ENCODE measurements around the gene GOLIM4. TPM values are rescaled to one million over a fixed set of nuclear protein-coding genes. Genes with fewer than 3 reads are reported as not detected.

The GOLIM4 gene
- total and polyA plus RNA-seq, 2 of the 13 experiments (the other 11 are each of a cell fraction or from before 2014, with no cell fraction given), result 10.9 to 47.7 TPM

- TF ChIP-seq CSRNP1 (CRISPR knock-in tag; IDR thresholded peaks at IDR 0.05) (no peak), MYC (CRISPR knock-in tag; IDR thresholded peaks at IDR 0.05; ENCODE audit: borderline replicate concordance) (0 out of 2 replicates have a peak, but pooled peaks have one; percentile 1), SMAD1 (CRISPR knock-in tag; IDR thresholded peaks at IDR 0.05; ENCODE audit: borderline replicate concordance, low read depth) (no peak), ZNF468 (CRISPR knock-in tag; IDR thresholded peaks at IDR 0.05) (no peak), IRX3 (CRISPR knock-in tag; IDR thresholded peaks at IDR 0.05; ENCODE audit: borderline replicate concordance, low read depth) (no peak), SNAPC5 (CRISPR knock-in tag; IDR thresholded peaks at IDR 0.05; ENCODE audit: borderline replicate concordance) (no peak), CCAR2 (optimal IDR thresholded peaks at IDR 0.05; ENCODE audit: low read depth, low read length) (no peak), EP300 (IDR thresholded peaks at IDR 0.05; ENCODE audit: low read depth in 2 of 2, low read length in 2 of 2) (no peak), EP300 (CRISPR knock-in tag; IDR thresholded peaks at IDR 0.05; ENCODE audit: borderline replicate concordance) (no peak), SIX4 (CRISPR knock-in tag; IDR thresholded peaks at IDR 0.05) (no peak), DNMT1 (CRISPR knock-in tag; IDR thresholded peaks at IDR 0.05) (no peak), ATF4 (CRISPR knock-in tag; IDR thresholded peaks at IDR 0.05) (no peak), NFKBIZ (CRISPR knock-in tag; IDR thresholded peaks at IDR 0.05) (no peak), IKZF4 (CRISPR knock-in tag; IDR thresholded peaks at IDR 0.05; ENCODE audit: borderline replicate concordance, low read depth, not compliant biosample characterization) (no peak), ZNF576 (CRISPR knock-in tag; IDR thresholded peaks at IDR 0.05) (no peak), KLF9 (CRISPR knock-in tag; IDR thresholded peaks at IDR 0.05; ENCODE audit: low read depth) (no peak), KIAA2018 (CRISPR knock-in tag; IDR thresholded peaks at IDR 0.05; ENCODE audit: borderline replicate concordance) (no peak), RARA (CRISPR knock-in tag; IDR thresholded peaks at IDR 0.05) (no peak)
Measured at GRCh38 chr3:168094877-168095610, 680 bp downstream of the GOLIM4 start (continued).

Measured in HepG2 (cell line).